Measurements from ENCODE around the gene EFNB2.

DNA sequence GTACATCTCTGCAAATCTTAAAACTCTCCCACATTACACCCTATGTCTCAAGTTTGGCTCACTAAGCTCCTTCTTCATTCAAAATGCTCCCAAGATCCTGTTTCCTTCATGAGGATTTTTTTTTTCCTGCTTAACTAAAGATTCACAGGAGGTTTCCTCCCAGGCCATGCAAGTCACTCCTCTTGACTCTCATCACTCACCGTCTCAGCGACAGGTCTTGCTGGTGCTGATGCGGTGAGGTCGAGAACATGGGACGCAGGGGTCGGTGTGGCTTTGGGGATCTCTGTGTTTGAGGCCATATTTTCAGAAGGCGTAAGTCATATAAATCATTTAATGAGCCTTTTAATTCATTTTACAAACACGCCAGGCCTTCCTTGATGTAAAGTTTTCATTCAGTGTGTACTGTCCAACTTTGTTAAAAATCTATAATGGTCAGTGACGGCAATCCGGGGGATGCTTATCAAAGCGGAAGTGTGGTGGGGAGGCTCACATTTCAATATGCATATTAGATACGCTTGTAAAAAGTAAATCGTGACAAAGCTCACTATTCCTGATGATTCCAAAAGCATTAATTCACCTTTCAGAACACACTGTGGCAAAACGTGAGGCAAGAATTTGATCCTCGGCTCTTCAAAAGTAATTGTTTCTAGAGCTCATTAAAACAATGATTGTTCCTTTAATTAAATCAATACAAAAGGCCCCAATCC, 20.4 kb downstream of the EFNB2 start:
- TF ChIP-seq FOXM1 (IDR thresholded peaks at IDR 0.05; ENCODE audit: borderline replicate concordance, low read depth) = no peak
- TF ChIP-seq CREB1 (IDR thresholded peaks at IDR 0.05; ENCODE audit: low read depth) = no peak
- TF ChIP-seq TCF12 (IDR thresholded peaks at IDR 0.05; ENCODE audit: low read depth) = no peak
- no peak for TF ChIP-seq YY1 (IDR thresholded peaks at IDR 0.05; ENCODE audit: low read depth)
- TF ChIP-seq, protein P1, sequence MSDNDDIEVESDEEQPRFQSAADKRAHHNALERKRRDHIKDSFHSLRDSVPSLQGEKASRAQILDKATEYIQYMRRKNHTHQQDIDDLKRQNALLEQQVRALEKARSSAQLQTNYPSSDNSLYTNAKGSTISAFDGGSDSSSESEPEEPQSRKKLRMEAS (IDR thresholded peaks at IDR 0.05) = no peak
- TF ChIP-seq, protein P2, sequence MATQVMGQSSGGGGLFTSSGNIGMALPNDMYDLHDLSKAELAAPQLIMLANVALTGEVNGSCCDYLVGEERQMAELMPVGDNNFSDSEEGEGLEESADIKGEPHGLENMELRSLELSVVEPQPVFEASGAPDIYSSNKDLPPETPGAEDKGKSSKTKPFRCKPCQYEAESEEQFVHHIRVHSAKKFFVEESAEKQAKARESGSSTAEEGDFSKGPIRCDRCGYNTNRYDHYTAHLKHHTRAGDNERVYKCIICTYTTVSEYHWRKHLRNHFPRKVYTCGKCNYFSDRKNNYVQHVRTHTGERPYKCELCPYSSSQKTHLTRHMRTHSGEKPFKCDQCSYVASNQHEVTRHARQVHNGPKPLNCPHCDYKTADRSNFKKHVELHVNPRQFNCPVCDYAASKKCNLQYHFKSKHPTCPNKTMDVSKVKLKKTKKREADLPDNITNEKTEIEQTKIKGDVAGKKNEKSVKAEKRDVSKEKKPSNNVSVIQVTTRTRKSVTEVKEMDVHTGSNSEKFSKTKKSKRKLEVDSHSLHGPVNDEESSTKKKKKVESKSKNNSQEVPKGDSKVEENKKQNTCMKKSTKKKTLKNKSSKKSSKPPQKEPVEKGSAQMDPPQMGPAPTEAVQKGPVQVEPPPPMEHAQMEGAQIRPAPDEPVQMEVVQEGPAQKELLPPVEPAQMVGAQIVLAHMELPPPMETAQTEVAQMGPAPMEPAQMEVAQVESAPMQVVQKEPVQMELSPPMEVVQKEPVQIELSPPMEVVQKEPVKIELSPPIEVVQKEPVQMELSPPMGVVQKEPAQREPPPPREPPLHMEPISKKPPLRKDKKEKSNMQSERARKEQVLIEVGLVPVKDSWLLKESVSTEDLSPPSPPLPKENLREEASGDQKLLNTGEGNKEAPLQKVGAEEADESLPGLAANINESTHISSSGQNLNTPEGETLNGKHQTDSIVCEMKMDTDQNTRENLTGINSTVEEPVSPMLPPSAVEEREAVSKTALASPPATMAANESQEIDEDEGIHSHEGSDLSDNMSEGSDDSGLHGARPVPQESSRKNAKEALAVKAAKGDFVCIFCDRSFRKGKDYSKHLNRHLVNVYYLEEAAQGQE (IDR thresholded peaks at IDR 0.05; ENCODE audit: low read depth) = no peak
- TF ChIP-seq RAD21 (IDR thresholded peaks at IDR 0.05; ENCODE audit: low read depth) = no peak
